Measurements from ENCODE around the gene IGF2BP2. TPM values are rescaled to one million over a fixed set of nuclear protein-coding genes. Genes with fewer than 3 reads are reported as not detected.
A peak's percentile ranks its signal among the peaks of the same experiment; 100 is the strongest.

Gene IGF2BP2
- total and polyA plus RNA-seq, 2 of the 4 experiments (the other 2 are of a cell fraction), result 23.4 to 88.2 TPM

GRCh38 chr3:185797993-185798830, 26.6 kb downstream of the IGF2BP2 start:
- H2BK20ac ChIP-seq (ENCODE audit: low read depth, low read length), result no peak overlapping the region
- peaks cover 95% of the 10 kb centered on the region for H4K20me1 ChIP-seq (ENCODE audit: insufficient read depth, low read length)
- dilution Hi-C loops (cut with HindIII; ENCODE audit: low sequenced_read_pairs, unreplicated experiment) (no loop called here), intact Hi-C loops (cut with micrococcal nuclease) (no loop called here), in situ Hi-C loops (cut with MboI; ENCODE audit: low sequenced_read_pairs) (no loop called here)
- ATAC-seq (ENCODE audit: low read depth) (no peak), DNase-seq (no peak)
- H3K56ac ChIP-seq (ENCODE audit: extremely low read depth, insufficient read depth, low read length), result no peak overlapping the region
- no peak overlapping the region for H2BK120ac ChIP-seq (ENCODE audit: low read depth, low read length)
- no peak overlapping the region for H3K4me2 ChIP-seq (ENCODE audit: low read depth, low read length)
- H3K27ac ChIP-seq (ENCODE audit: insufficient read depth, low read length), result no peak overlapping the region
- H4K5ac ChIP-seq (ENCODE audit: low read depth, low read length), result no peak overlapping the region
- peaks cover 18% of the 10 kb centered on the region for H3K9me1 ChIP-seq (ENCODE audit: insufficient read depth, low read length)
- TF ChIP-seq RAD21 (IDR thresholded peaks at IDR 0.05; ENCODE audit: low read length) (no peak), MAFK (IDR thresholded peaks at IDR 0.05; ENCODE audit: low read depth, low read length) (peak; percentile 92)
- H3K79me1 ChIP-seq (ENCODE audit: low read depth in 1 of 2, low read length in 2 of 2), result peaks cover 17 to 81% of the 10 kb centered on the region in 2 experiments
- H3K18ac ChIP-seq (ENCODE audit: low read depth, low read length), result no peak overlapping the region
- ChIA-PET POLR2A (ENCODE audit: unreplicated experiment) (no interaction called here), CTCF (no interaction called here)
- H4K8ac ChIP-seq (ENCODE audit: low read depth in 2 of 2, low read length in 2 of 2), result no peak overlapping the region
- H3K36me3 ChIP-seq (ENCODE audit: control insufficient read depth, insufficient read depth, low read length), result peaks cover 4% of the 10 kb centered on the region
- WGBS, 2 experiments (ENCODE audit: extremely low coverage in 2 of 2, insufficient read length in 1 of 2), result 100% methylated on average over 2 of the region's 8 CpGs; no CpG with 5 or more reads in 1 of the 2 experiments
- no peak overlapping the region for H2AK9ac ChIP-seq (replicated peaks; ENCODE audit: low read depth, low read length, poor library complexity)
- no peaks in the 10 kb centered on the region for H3K9me3 ChIP-seq (ENCODE audit: control insufficient read depth, insufficient read depth, low read length)
- H3K4me1 ChIP-seq (ENCODE audit: control insufficient read depth, insufficient read depth, low read length), result peaks cover 17% of the 10 kb centered on the region
- no peak overlapping the region for H3K14ac ChIP-seq (replicated peaks; ENCODE audit: low read depth, low read length)
- no peak overlapping the region for H3K4me3 ChIP-seq (ENCODE audit: insufficient read depth, low read depth, low read length)
- BruUV-seq (replicated peaks), result no TSS peak
- H2AK5ac ChIP-seq (ENCODE audit: low read depth, low read length), result no peak overlapping the region
- no peak overlapping the region for H3K9ac ChIP-seq (ENCODE audit: low read depth, low read length)
- no peak overlapping the region for H3K23ac ChIP-seq (ENCODE audit: low read depth, low read length)
- H2BK5ac ChIP-seq (ENCODE audit: low read depth, low read length, poor library complexity, severe bottlenecking), result no peak overlapping the region
- no peak overlapping the region for H4K91ac ChIP-seq (ENCODE audit: insufficient read depth, low read depth, low read length)
- no peak overlapping the region for H2AFZ ChIP-seq (replicated peaks; ENCODE audit: low read length, poor library complexity)
- H2BK15ac ChIP-seq (ENCODE audit: low read depth, low read length), result no peak overlapping the region
- no peaks in the 10 kb centered on the region for H3K27me3 ChIP-seq (ENCODE audit: control insufficient read depth, insufficient read depth, low read length)
- no peak overlapping the region for H3K4ac ChIP-seq (ENCODE audit: low read depth, low read length)
